ENCODE data around the gene USP9X. TPM values are rescaled to one million over a fixed set of nuclear protein-coding genes. Genes with fewer than 3 reads are reported as not detected.
A peak's percentile ranks its signal among the peaks of the same experiment; 100 is the strongest.

The USP9X gene
- total and polyA plus RNA-seq, 9 of the 15 experiments (the other 6 are each of a cell fraction or from before 2014, with no cell fraction given), result 10.9 to 47.8 (median 29.5) TPM

DNA sequence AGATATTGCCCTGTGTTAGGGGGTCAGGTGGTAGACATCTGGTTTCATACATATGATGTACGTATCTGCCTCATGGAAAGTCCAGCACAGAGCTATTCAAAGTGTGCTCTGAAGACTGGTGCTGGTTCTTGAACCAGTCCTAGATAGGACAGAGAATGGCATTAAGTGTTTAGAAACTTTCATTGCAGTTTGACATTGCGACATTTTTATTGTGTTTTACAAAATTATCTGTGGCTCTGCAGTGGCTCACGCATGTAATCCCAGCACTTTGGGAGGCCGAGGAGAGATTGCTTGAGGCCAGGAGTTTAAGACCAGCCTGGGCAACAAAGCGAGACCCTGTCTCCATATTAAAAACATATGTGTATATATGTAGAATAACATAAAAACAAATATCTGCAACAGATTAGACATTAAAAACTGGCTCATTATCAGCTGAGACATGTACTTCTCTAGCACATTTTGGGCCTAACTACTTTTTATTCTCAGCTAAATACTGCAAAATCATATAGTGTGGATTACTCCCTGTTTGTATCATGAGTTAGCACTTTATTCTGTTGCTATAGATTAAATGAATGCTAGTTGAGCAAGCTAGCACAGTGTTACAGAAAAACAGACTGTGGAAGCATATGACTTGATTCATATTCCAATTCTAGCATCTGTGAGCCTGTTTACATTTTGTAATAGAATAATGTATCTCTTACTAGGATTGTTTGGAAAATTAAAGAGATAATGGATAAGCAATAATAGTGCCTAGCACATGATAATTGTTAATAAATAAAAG lies 57.1 kb downstream of the USP9X start:
- Histone ChIP-seq H2AFZ (ENCODE audit: low read depth, low read length) (no peak overlapping the region), H3K27me3 (ENCODE audit: control insufficient read depth in 2 of 2, insufficient read depth in 2 of 2, low read length in 2 of 2) (no peaks in the 10 kb centered on the region), H3K4me3 (no peak overlapping the region), H3K27ac (ENCODE audit: extremely low read depth, low read depth, low read length) (no peak overlapping the region), H3K9me1 (ENCODE audit: control insufficient read depth, insufficient read depth, low read length) (no peaks in the 10 kb centered on the region), H3K79me2 (ENCODE audit: control insufficient read depth, insufficient read depth, low read length) (no peaks in the 10 kb centered on the region), H4K20me1 (replicated peaks; ENCODE audit: control insufficient read depth, insufficient read depth, low read length) (no peaks in the 10 kb centered on the region), H3K9ac (ENCODE audit: insufficient read depth in 1 of 2, low read depth in 2 of 2, low read length in 2 of 2) (no peak overlapping the region), H3K4me1 (replicated peaks in 1 of 2; ENCODE audit: control insufficient read depth in 2 of 2, insufficient read depth in 2 of 2, low read length in 2 of 2) (no peaks in the 10 kb centered on the region), H3K9me3 (replicated peaks; ENCODE audit: control insufficient read depth, insufficient read depth, low read depth, low read length) (no peaks in the 10 kb centered on the region), H3K4me2 (ENCODE audit: insufficient read depth, low read length) (no peak overlapping the region), H3K36me3 (ENCODE audit: control insufficient read depth, insufficient read depth, low read length) (peaks cover 72% of the 10 kb centered on the region)
- ATAC-seq, result no peak
- ChIA-PET CTCF (ENCODE audit: low intra/inter-chr PET ratio) (no interaction called here), POLR2A (no interaction called here)
- intact Hi-C loops (cut with micrococcal nuclease) (no loop called here), in situ Hi-C loops (cut with MboI) (no loop called here)
- no peak for FAIRE-seq
- 95% methylated on average over 5 of the region's 5 CpGs for WGBS (ENCODE audit: insufficient coverage, low coverage, missing lambda C conversion rate)
- 0 out of 2 replicates have a peak, but pooled peaks have one; percentile 31 for TF ChIP-seq CEBPB (tag; IDR thresholded peaks at IDR 0.05)
- TF ChIP-seq SRSF3 (IDR thresholded peaks at IDR 0.05; ENCODE audit: insufficient read depth, low read length), result no peak
- BruUV-seq (replicated peaks), result no TSS peak
- DNase-seq (ENCODE audit: extremely low read depth in 1 of 4, low spot score in 3 of 4), result no peak

DNA sequence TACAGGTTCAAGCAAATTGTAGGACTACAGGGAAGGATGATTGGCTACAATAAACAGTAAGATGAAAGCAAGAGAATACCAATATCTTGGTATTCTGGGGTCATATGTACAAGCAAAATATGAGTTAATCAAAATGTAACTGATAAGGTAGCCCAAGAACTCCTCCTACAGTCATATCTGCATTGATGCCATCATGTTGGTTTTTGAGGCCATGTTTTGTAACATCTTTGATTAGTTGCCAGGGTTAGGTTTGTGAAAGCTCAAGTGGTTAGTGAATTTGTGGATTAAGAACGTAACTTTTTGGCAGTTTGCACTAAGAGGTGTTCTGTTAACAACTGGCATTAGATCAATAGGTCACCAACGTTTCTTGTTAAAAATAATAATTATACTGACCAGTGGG lies 59.6 kb downstream of the USP9X start:
- no TSS peak for BruUV-seq (replicated peaks)
- H3K36me3 ChIP-seq (ENCODE audit: control insufficient read depth, insufficient read depth, low read length), result peaks cover 75% of the 10 kb centered on the region
- WGBS (ENCODE audit: insufficient coverage, low coverage, missing lambda C conversion rate), result 70% methylated on average over 2 of the region's 2 CpGs
- no peak overlapping the region for H2AFZ ChIP-seq (ENCODE audit: low read depth, low read length)
- no peak overlapping the region for H3K4me2 ChIP-seq (ENCODE audit: insufficient read depth, low read length)
- no peaks in the 10 kb centered on the region for H3K9me3 ChIP-seq (replicated peaks; ENCODE audit: control insufficient read depth, insufficient read depth, low read depth, low read length)
- POLR2A ChIA-PET, result no interaction called here
- FAIRE-seq (no peak), DNase-seq (ENCODE audit: extremely low read depth in 1 of 4, low spot score in 3 of 4) (no peak), ATAC-seq (no peak)
- H3K4me3 ChIP-seq, result no peak overlapping the region
- no peaks in the 10 kb centered on the region for H4K20me1 ChIP-seq (replicated peaks; ENCODE audit: control insufficient read depth, insufficient read depth, low read length)
- in situ Hi-C loops (cut with MboI) (no loop called here), intact Hi-C loops (cut with micrococcal nuclease) (no loop called here)
- no peaks in the 10 kb centered on the region for H3K9me1 ChIP-seq (ENCODE audit: control insufficient read depth, insufficient read depth, low read length)
- no peaks in the 10 kb centered on the region for H3K4me1 ChIP-seq (replicated peaks in 1 of 2; ENCODE audit: control insufficient read depth in 2 of 2, insufficient read depth in 2 of 2, low read length in 2 of 2)
- no peaks in the 10 kb centered on the region; the same call in 2 of the 3 replicates for H3K79me2 ChIP-seq (ENCODE audit: control insufficient read depth, insufficient read depth, low read length)
- no peaks in the 10 kb centered on the region for H3K27me3 ChIP-seq (ENCODE audit: control insufficient read depth in 2 of 2, insufficient read depth in 2 of 2, low read length in 2 of 2)
- CTCF ChIA-PET (ENCODE audit: low intra/inter-chr PET ratio), result no interaction called here
- no peak overlapping the region for H3K9ac ChIP-seq (ENCODE audit: insufficient read depth in 1 of 2, low read depth in 2 of 2, low read length in 2 of 2)
- TF ChIP-seq ID3 (CRISPR knock-in tag; IDR thresholded peaks at IDR 0.05) (no peak), ID3 (tag; IDR thresholded peaks at IDR 0.05) (no peak), ZNF143 (CRISPR knock-in tag; IDR thresholded peaks at IDR 0.05) (no peak), TAL1 (IDR thresholded peaks at IDR 0.05) (no peak), ZNF830 (CRISPR knock-in tag; IDR thresholded peaks at IDR 0.05) (no peak), ADNP (tag; IDR thresholded peaks at IDR 0.05) (no peak), ZKSCAN3 (CRISPR knock-in tag; IDR thresholded peaks at IDR 0.05) (no peak)
- TF ChIP-seq, protein P1, sequence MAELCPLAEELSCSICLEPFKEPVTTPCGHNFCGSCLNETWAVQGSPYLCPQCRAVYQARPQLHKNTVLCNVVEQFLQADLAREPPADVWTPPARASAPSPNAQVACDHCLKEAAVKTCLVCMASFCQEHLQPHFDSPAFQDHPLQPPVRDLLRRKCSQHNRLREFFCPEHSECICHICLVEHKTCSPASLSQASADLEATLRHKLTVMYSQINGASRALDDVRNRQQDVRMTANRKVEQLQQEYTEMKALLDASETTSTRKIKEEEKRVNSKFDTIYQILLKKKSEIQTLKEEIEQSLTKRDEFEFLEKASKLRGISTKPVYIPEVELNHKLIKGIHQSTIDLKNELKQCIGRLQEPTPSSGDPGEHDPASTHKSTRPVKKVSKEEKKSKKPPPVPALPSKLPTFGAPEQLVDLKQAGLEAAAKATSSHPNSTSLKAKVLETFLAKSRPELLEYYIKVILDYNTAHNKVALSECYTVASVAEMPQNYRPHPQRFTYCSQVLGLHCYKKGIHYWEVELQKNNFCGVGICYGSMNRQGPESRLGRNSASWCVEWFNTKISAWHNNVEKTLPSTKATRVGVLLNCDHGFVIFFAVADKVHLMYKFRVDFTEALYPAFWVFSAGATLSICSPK (IDR thresholded peaks at IDR 0.05; ENCODE audit: borderline replicate concordance), result no peak
- no peak overlapping the region for H3K27ac ChIP-seq (ENCODE audit: extremely low read depth, low read depth, low read length)
